WTC11 (cell line): ENCODE results near the gene GPN3.

ENCODE experiments used
- ARID4B ChIP-seq: sonication (generic); formaldehyde crosslinking; IDR thresholded peaks from 2 replicates; pipeline ENCODE4 v1.8.0; 2023; ENCODE audit warnings: missing genetic modification reagents, mild to moderate bottlenecking, borderline replicate concordance
- CREB1 ChIP-seq: sonication (generic); formaldehyde crosslinking; IDR thresholded peaks from 2 replicates; pipeline ENCODE4 v1.8.0; 2023; ENCODE audit warnings: mild to moderate bottlenecking, missing genetic modification reagents
- CTCF ChIP-seq: fragments of 200-600 bp; IDR thresholded peaks from 2 replicates; pipeline ENCODE4 v1.8.0; 2022; ENCODE audit warnings: antibody characterized with exemption
- E2F1 ChIP-seq: sonication (generic); formaldehyde crosslinking; IDR thresholded peaks from 2 replicates; pipeline ENCODE4 v1.8.0; 2022; ENCODE audit warnings: mild to moderate bottlenecking, missing genetic modification reagents
- MAX ChIP-seq: sonication (generic); formaldehyde crosslinking; IDR thresholded peaks from 2 replicates; pipeline ENCODE4 v1.8.0; 2022; ENCODE audit warnings: mild to moderate bottlenecking, missing genetic modification reagents
- MLX ChIP-seq: sonication (generic); formaldehyde crosslinking; IDR thresholded peaks from 2 replicates; pipeline ENCODE4 v1.8.1; 2023; ENCODE audit warnings: mild to moderate bottlenecking, missing genetic modification reagents, moderate library complexity
- USF2 ChIP-seq: sonication (generic); formaldehyde crosslinking; IDR thresholded peaks from 2 replicates; pipeline ENCODE4 v1.8.1; 2023; ENCODE audit warnings: mild to moderate bottlenecking, missing genetic modification reagents, moderate library complexity
- ZBTB43 ChIP-seq: sonication (generic); formaldehyde crosslinking; IDR thresholded peaks from 2 replicates; pipeline ENCODE4 v1.8.1; 2023; ENCODE audit warnings: mild to moderate bottlenecking, missing genetic modification reagents
- ZNF512 ChIP-seq: sonication (generic); formaldehyde crosslinking; IDR thresholded peaks from 2 replicates; pipeline ENCODE4 v1.8.1; 2022; ENCODE audit warnings: missing genetic modification reagents, borderline replicate concordance

GRCh38 chr12:110465024-110465423 is 3.0 kb downstream of the GPN3 start:
- TF ChIP-seq MAX (CRISPR knock-in tag) (no peak), ZNF512 (CRISPR knock-in tag) (no peak), CREB1 (CRISPR knock-in tag) (no peak), CTCF (no peak), E2F1 (CRISPR knock-in tag) (no peak), MLX (CRISPR knock-in tag) (no peak), ARID4B (CRISPR knock-in tag) (no peak), ZBTB43 (CRISPR knock-in tag) (no peak), USF2 (CRISPR knock-in tag) (no peak)
